Testis (tissue), 2 donors: ENCODE measurements around the gene SEMG2.

Source experiments
- POLR2A ChIP-seq: fragments of 450-650 bp; IDR thresholded peaks from one replicate; pipeline ENCODE4 v1.6.1; 2017; ENCODE audit warnings: antibody characterized with exemption, mild to moderate bottlenecking, moderate library complexity
- TF ChIP-seq, protein P1 (sequence below), 3 experiments: fragments of 450-650 bp in 2 of 3; fragments of 200-600 bp in 1 of 3; sonication (generic) in 1 of 3; IDR thresholded peaks; one replicate each; pipeline ENCODE4 v1.5.1; 2016 to 2019; ENCODE audit warnings: antibody characterized with exemption in 3 of 3, mild to moderate bottlenecking in 2 of 3, moderate library complexity in 1 of 3

DNA sequence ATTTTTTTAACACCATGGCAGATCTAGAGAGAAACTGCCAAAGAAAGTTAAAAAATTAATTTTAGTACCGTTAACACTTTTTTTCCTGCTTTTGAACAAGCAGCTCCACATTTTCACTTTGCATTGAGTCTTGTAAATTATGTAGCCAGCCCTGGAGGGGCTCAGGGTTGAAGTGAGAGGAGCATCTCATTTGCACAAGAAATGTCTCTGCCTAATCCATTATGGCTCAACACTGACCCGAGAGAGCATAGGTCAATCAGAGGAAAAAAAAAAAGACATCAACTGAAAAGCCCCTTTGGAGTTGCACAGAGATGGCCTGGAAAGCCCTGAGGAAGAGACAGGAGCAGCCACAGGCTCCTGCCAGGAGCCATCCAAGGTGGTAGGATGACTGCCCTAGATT is 37.5 kb downstream of the SEMG2 start:
- TF ChIP-seq, protein P1, sequence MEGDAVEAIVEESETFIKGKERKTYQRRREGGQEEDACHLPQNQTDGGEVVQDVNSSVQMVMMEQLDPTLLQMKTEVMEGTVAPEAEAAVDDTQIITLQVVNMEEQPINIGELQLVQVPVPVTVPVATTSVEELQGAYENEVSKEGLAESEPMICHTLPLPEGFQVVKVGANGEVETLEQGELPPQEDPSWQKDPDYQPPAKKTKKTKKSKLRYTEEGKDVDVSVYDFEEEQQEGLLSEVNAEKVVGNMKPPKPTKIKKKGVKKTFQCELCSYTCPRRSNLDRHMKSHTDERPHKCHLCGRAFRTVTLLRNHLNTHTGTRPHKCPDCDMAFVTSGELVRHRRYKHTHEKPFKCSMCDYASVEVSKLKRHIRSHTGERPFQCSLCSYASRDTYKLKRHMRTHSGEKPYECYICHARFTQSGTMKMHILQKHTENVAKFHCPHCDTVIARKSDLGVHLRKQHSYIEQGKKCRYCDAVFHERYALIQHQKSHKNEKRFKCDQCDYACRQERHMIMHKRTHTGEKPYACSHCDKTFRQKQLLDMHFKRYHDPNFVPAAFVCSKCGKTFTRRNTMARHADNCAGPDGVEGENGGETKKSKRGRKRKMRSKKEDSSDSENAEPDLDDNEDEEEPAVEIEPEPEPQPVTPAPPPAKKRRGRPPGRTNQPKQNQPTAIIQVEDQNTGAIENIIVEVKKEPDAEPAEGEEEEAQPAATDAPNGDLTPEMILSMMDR (IDR thresholded peaks at IDR 0.05): no peak
- no peak for TF ChIP-seq POLR2A
